Measurements from ENCODE around the gene METTL2B.

METTL2B gene

GRCh38 chr7:128476402-128477335 is at the start of gene METTL2B:
Gene METTL2B (plus strand): TSS chr7:128476748. CDS start chr7:128476766, 18 bp downstream.
- DNase-seq: peak; percentile 98

DNA sequence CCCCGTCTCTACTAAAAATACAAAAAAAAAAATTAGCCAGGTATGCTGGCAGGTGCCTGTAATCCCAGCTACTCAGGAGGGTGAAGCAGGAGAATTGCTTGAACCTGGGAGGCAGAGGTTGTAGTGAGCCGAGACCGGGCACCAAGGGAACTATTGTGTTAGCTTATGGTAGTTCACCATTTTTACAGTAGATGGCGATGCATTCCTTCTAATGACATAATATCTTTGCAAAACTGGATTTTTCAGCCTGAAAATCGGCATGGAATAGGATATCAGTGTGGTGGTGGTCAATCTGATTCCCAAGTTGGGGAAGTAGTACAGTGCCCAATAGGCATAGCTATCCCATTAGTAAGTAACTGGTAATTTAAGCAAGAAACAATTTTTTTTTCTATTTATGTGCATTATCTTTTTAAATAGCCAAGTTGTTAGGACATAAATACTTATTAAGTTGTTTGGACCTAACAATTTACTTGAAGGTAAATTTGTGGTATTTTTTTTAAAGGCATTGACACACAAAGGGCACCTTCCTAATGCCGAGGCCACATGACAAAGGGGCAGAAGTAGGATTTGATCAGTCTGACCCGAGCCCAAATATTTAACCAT is 49.2 kb upstream of the METTL2B start:
- DNase-seq: peak; percentile 89

DNA sequence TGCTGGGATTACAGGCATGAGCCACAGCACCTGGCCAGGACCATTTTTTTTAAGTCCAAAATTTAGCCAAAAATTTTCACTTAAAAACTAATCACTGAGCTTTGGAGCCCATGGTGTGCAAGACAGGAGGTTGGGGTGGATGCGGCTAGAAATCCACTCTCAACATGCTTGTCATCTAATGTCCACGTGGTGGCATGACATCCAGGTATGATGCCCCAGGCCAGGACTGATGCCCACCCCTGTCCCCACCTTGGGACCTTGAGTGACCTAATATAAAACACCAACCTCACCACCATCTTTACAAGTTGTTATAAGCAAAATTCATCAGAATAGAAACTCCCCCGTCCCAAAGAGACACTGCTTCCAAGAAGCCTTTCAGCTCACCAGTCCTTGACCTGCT is 46.3 kb upstream of the METTL2B start:
- DNase-seq: no peak

GRCh38 chr7:128431221-128431620 is 45.3 kb upstream of the METTL2B start:
- DNase-seq: no peak

DNA sequence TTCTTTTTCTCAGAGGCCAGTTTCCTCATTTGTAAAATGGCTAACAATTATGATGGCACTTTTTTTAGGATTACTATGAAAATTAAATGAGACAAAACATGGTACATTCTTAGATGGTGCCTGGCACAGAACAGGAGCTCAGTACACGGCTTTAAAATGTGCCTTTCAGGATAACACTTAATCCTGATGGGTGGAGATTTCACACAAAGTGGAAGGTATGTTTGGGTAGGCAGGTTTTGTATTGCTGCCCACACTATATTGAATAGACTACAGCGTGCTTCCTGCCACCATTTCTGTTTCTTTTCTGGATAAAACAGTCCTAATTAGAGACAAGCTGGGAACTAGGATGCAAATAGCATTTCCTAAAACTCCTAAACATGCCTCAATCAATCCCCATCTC is 44.8 kb upstream of the METTL2B start:
- DNase-seq: no peak

DNA sequence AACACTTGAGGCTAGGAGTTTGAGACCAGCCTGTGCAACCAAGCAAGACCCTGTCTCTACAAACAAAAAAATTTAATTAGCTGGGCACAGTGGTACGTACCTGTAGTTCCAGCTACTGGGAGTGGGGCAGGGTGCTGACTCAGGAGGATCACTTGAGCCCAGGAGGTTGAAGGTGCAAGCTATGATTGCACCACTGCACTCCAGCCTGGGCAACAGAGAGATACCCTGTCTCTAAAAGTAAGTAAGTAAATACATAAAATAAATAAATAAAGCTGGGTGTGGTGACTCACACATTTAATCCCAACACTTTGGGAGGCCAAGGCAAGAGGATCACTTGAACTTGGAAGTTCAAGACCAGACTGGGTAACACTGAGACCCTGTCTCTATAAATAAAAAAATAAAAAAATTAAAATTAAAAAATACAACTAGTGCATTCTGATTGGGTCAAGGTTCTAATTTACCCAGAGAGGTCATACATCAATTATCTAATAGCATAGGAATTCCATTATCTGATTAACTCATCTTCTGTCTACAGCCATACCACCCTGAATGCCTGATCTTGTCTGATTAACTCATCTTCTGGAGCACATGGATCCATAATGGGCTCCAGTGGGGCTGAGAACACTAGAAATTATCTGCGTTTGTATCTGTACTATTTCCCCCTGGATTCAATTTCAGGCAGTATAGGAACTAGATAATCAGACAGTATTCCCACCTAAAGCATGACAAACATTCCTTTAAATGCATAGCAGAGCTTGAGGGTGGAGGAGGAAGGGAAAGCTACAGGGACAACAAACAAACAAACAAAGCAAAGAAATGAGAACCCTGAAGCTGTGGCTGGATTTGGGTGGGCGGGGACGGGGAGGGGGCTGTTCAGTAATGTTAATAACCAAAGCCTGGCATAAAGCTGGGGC is 41.9 kb upstream of the METTL2B start:
- no peak for DNase-seq

DNA sequence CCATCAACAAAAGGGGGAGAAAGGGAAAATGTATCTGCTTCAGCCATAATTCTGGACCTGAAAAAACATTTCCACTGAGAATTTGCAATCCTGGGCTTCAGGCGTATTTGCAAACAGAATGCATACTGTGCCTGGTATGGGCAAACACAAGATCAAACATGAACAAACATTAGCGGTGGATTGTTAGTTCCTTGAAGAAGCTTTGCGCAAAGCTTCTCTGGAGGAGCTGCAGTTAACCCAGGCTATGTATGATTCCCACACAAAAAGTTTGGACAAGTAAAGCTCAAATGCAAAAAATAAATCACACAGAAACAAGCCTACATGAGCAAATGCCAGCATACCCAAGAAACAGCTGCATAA is 41.2 kb upstream of the METTL2B start:
- no peak for DNase-seq

DNA sequence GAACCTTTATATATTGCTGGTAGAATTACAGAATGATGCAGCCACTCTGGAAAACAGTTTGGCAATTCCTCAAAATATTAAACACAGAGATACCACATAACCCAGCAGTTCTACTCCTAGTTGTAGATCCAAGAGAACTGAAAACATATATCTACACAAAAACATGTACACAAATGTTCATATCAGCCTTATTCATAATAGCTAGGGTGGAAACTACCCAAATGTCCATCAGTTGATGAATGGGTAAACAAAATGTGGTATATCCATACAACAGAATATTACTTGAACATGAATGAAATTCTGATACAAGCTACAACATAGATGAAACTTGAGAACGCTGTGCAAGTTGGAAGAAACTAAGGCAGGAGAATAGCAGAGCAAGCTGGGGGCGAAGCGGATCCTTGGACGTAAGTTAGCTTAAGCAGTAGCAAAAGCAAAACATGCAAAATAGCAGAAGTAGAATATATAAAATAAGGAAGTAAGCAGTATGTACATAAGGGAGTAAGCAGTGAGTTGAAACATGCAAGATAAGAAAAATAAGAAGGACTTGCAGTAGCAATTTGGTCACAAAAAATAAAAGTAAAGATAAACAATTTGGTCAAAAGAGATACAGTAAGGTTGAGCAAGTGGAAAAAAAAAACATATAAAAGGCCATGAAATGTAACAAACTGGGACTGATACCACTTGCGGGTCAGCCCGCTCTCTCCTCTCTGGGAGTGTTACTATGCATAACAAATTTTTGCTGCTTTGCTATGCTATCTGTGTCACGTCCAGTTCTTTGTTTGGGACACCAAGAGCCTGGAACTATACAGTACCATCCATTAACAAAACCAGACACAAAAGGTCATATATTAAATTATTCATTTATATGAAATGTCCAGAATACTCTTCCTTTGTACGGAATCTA is 38.9 kb upstream of the METTL2B start:
- peak; percentile 54 for DNase-seq

GRCh38 chr7:128442356-128442755 is 34.2 kb upstream of the METTL2B start:
- DNase-seq: no peak

- no peak for DNase-seq
Measured at GRCh38 chr7:128443831-128444600, 32.5 kb upstream of the METTL2B start.

DNA sequence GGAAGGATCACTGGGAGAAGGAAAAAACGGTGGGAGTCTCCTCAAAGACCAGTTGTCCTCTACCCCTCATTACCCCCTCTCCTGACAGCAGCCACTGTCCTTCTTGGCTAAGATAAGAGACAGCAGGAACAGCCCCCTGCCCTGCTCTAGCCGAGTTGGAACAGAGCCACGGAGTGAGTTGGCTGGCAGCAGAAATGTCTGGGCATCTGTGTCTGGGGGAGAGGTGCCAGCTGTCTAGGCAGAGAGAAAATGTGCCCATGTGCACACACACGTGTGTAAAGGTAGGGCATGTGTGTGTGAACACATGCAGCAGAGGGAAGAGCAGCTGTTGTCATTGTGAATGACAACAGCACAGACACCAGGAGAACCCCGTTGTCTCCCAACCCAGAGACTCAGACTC is 30.2 kb upstream of the METTL2B start:
- DNase-seq: no peak

DNA sequence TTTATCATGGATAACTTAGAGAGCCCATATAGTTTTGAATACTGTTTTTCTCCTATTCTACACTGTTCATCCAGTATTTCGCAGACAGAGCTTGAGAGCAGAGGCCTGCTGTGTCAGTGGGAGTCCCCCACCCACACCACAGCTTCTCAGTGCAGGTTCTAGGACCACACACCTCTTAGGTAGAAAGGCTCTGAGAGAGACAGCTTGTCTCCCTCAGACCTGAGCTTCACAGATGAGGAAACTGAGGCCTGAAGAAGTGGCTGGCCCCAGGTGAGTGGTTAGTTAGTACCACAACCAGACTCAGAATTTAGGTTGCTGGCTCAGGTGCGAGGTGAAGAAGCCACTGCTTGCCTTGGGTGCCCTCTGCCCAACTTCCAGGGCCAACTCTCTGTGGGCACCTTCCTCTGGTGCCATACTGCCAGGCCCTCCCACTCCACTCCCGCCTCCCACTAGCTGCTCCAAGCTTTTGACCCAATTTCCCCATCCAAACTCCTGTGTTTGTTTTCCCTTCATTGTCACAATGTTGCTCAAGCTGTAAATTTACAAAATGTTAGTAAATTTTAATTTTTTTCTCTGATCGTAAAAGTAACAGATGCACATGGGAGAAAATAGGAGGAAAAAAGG is 28.5 kb upstream of the METTL2B start:
- DNase-seq: no peak

DNA sequence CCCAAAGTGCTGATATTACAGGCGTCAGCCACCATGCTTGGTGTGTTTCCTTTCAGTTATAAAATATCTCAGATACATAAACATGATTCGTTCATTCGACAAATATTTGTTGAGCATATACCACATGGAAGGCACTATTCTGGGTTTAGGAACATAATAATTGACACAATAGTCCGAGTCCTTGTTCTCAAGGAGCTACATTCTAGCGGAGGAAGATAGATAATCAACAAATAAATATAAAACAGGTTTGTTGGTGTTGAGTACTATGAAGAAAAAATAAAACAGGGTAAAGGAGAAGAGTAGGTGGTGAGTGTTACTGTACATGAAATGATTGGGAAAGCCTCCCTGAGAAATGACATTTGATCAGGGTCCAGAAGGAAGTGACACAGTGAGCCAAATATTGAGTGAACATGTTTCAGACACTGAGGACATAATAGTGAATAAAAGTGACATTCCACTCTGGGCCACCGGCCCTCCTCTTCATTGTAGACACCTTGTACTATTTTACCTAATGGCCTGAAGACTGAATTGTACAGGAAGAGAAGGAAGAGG is 27.7 kb upstream of the METTL2B start:
- no peak for DNase-seq

DNA sequence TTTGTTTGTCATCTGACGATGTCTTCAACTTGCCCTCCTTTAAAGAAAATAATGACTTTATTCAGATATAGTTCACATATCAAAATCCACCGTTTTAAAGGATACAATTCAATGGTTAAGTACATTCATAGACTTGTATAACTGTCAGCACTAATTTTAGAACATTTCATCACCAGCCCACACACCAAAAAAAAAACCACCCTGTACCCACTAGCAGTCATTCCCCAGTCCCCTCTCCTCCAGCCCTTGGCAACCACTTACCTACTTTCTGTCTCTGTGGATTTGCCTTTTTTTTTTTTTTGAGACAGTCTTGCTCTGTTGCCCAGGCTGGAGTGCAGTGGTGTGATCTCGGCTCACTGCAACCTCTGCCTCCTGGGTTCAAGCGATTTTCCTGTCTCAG is 26.1 kb upstream of the METTL2B start:
- DNase-seq: no peak

- DNase-seq: no peak
Measured at GRCh38 chr7:128450913-128451312, 25.6 kb upstream of the METTL2B start.

DNA sequence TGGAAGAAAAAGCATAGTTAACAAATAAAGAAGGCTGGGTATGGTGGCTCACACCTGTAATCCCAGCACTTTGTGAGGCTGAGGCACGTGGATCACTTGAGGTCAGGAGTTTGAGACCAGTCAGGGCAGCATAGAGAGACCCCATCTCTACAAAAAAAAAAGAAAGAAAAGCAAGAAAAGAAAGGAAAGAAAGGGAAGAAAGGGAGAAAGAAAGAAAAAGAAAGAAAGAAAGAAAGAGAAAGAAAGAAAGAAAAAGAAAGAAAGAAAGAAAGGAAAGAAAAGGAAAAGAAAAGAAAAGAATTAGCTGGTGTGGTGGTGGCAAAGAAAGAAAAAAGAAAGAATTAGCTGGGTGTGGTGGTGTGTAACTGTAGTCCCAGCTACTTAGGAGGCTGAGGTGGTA is 24.0 kb upstream of the METTL2B start:
- DNase-seq: no peak

- DNase-seq: no peak
Measured at GRCh38 chr7:128453836-128454804, 22.4 kb upstream of the METTL2B start.

DNA sequence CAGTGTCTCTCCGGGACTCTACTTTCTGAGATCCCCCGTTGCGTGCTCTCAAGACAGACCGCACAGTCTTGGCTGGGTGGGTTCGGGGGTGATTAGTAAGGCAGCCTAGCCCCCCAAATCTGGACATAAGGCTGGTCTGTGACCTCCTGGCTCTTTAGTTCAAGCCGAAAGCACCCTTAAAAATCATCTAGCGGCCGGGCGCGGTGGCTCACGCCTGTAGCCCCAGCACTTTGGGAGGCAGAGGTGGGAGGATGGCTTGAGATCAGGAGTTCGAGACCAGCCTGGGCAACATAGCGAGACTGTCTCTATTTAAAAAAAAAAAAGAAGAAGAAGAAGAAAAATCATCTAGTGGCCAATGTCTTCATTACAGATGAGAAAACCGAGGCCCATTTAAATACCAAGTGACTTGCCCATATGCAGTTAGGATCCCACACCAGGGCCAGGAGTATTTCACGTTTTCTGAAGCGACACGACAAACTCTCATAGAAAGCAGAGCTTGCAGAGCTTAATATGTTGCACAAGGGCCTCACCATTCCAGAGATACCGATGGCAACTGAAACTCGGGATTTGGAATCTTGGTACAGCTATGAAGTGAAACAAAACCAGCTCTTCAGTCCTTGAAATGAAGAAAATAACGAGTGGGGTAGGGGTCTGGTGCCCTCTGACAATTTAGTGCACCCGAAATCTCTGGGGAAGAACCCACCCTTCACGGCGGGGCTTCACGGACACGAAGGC is 21.6 kb upstream of the METTL2B start:
- peak; percentile 52 for DNase-seq
